ENCODE results near the gene APOOL. TPM values are rescaled to one million over a fixed set of nuclear protein-coding genes. Genes with fewer than 3 reads are reported as not detected.
A peak's percentile ranks its signal among the peaks of the same experiment; 100 is the strongest.

The APOOL gene
- total RNA-seq, 8 experiments from 2014 or later, result 12.9 to 24.0 (median 17.5) TPM

DNA sequence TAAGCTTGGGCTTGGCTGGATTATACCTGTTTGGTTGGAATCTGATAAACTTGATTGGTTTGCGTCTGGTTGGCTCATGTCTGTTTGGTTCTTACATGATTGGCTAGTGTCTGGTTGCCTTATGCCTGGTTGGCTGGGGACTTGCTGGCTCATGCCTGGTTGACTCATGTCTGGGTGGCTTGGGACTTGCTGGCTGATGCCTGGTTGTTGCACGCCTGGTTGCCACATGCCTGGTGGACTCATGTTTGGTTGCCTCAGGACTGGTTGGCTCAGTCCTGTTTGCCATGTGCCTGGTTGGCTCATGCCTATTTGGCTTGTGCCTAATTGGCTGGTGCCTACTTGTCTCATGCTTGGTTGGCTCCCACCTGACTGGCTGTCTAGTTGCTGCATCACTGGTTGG, 104.5 kb downstream of the APOOL start:
- no peak for ATAC-seq (replicated peaks in 6 of 8)
- in situ Hi-C loops (cut with MboI; ENCODE audit: low pct_unique_long_range_greater_than_20kb in 2 of 9, low sequenced_read_pairs in 9 of 9, unreplicated experiment in 9 of 9), result loop anchor here in 1 of 9 experiments (25.0 kb wide), 1 partner anchor 429 kb away; no protein-coding TSS in a partner anchor
- WGBS, 10 experiments, result 80 to 81% methylated on average over 1 to 2 of the region's 2 CpGs; no CpG with 5 or more reads in 8 of the 10 experiments
- no peaks in the 10 kb centered on the region for H3K4me1 ChIP-seq (replicated peaks in 1 of 2)
- no peak overlapping the region for H3K4me3 ChIP-seq
- H3K27ac ChIP-seq, result no peak overlapping the region

DNA sequence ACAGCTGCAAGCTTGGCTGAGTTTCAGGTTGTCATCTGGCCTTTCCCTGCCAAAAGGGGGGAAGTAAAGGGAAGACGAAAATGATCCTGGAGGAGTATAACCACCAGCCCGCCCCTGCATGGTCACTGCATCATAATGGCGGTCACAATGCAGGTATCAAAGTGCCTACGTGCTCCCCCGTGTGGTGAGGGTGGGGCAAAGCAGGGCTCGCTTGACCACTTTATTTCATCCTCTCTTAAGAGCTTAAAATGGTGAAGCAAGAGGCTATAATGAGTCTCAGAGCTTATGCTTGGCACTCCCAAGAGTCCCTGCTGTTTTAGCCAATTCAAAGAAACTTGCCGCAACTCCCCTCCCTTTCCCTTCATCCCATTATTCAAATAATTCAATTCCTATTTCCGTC, 105.6 kb downstream of the APOOL start:
- in situ Hi-C loops (cut with MboI; ENCODE audit: low pct_unique_long_range_greater_than_20kb in 2 of 9, low sequenced_read_pairs in 9 of 9, unreplicated experiment in 9 of 9), result loop anchor here in 1 of 9 experiments (25.0 kb wide), 1 partner anchor 428 kb away; no protein-coding TSS in a partner anchor
- ATAC-seq (replicated peaks in 6 of 8), result no peak
- Histone ChIP-seq H3K4me3 (no peak overlapping the region), H3K27ac (no peak overlapping the region), H3K4me1 (replicated peaks in 1 of 2) (no peaks in the 10 kb centered on the region)
- WGBS, 10 experiments, result 20 to 85% (median 80%) methylated on average over 1 to 5 of the region's 8 CpGs; no CpG with 5 or more reads in 7 of the 10 experiments

DNA sequence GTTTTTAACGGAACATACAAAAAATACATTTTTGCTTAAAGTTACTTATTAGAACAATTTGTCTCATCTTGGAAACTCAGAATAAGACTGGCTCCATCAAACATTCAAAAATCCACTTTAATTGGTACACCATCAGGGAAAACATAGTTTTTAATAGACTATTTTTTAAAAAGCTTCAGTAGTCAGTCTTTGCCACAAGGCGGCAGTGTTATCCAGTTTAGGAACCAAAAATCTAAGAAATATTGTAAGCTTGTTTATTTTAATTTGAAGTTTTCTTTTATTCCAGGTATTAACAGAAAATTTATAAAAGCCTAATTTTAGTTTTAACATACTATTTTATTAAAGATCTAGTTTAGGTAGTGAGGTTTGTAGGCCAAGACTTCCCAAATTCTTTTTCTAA, 107.7 kb downstream of the APOOL start:
- no peak overlapping the region for H3K27ac ChIP-seq
- in situ Hi-C loops (cut with MboI; ENCODE audit: low pct_unique_long_range_greater_than_20kb in 2 of 9, low sequenced_read_pairs in 9 of 9, unreplicated experiment in 9 of 9), result loop anchor here in 1 of 9 experiments (25.0 kb wide), 1 partner anchor 426 kb away; no protein-coding TSS in a partner anchor
- H3K4me1 ChIP-seq (replicated peaks in 1 of 2), result no peaks in the 10 kb centered on the region
- no peak for ATAC-seq (replicated peaks in 6 of 8)
- H3K4me3 ChIP-seq, result no peak overlapping the region
- 0 to 100% (median 45%) methylated on average over 1 to 2 of the region's 2 CpGs; no CpG with 5 or more reads in 2 of the 10 experiments for whole genome bisulfite sequencing, 10 experiments

DNA sequence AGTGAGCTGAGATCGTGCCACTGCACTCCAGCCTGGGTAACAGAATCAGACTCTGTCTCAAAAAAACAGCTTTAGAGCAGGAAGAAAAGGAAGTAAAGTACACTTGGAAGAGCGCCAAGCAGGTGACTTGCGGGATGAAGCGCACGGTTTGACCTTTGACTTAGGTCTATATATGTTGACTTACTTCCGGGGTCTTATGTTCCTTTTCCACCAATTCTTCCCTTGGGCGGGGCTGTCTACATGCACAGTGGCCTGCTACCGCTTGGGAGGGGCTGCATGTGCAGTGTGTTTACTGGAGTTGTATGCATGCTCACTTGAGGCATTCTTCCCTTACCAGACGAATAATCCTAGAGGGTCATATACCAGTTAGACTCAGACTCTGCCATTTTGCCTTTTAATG, 108.6 kb downstream of the APOOL start:
- WGBS, 10 experiments, result 0 to 75% (median 0%) methylated on average over 1 to 4 of the region's 9 CpGs; no CpG with 5 or more reads in 7 of the 10 experiments
- no peak overlapping the region for H3K27ac ChIP-seq
- H3K4me3 ChIP-seq, result no peak overlapping the region
- ATAC-seq (replicated peaks in 6 of 8), result peak in 3 of 8 experiments; percentile 50 to 81 (median 61)
- in situ Hi-C loops (cut with MboI; ENCODE audit: low pct_unique_long_range_greater_than_20kb in 2 of 9, low sequenced_read_pairs in 9 of 9, unreplicated experiment in 9 of 9), result loop anchor here in 1 of 9 experiments (25.0 kb wide), 1 partner anchor 425 kb away; no protein-coding TSS in a partner anchor
- H3K4me1 ChIP-seq (replicated peaks in 1 of 2), result no peaks in the 10 kb centered on the region

DNA sequence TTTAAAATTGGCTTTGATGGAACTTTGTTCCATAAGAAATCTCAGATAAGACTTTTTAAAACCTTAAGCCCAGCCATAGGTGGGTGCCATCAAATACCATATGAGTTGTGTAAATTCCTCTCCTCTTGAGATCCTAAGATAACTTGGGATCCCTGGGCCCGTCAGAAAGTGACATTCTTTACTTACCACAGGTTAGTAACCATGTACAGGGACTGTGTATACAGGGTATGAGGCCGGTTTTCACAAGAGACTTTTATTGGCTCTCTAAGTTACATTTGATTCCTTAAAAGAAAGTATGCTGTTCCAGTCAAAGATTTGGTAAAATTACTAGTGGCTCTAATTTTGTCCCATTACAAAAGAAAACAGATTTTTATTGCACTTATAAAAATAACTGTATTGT, 110.1 kb downstream of the APOOL start:
- Histone ChIP-seq H3K4me1 (replicated peaks in 1 of 2) (no peaks in the 10 kb centered on the region), H3K4me3 (no peak overlapping the region), H3K27ac (no peak overlapping the region)
- 0 to 89% (median 19%) methylated on average over 1 to 2 of the region's 2 CpGs; no CpG with 5 or more reads in 6 of the 10 experiments for WGBS, 10 experiments
- in situ Hi-C loops (cut with MboI; ENCODE audit: low pct_unique_long_range_greater_than_20kb in 2 of 9, low sequenced_read_pairs in 9 of 9, unreplicated experiment in 9 of 9), result loop anchor here in 1 of 9 experiments (25.0 kb wide), 1 partner anchor 424 kb away; no protein-coding TSS in a partner anchor
- ATAC-seq (replicated peaks in 6 of 8), result no peak

DNA sequence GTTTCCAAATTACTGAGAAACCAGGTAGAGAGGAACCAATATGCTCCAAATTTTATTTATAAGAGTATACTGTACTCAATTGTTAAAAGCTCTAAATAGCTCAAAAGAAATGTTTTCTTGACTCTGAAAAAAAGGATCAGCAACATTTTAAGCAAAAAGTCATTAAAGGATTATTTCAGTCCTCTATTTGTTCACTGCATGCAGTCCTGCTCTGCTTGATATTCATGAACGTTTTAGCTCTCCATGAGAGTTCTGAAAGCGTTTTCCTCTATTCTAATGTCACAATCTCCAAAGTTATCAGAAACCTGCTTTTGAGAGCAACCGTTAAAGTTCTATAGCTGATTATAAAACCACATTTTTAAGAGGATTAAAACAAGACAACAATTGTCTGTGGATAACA, 110.5 kb downstream of the APOOL start:
- in situ Hi-C loops (cut with MboI; ENCODE audit: low pct_unique_long_range_greater_than_20kb in 2 of 9, low sequenced_read_pairs in 9 of 9, unreplicated experiment in 9 of 9), result loop anchor here in 1 of 9 experiments (25.0 kb wide), 1 partner anchor 423 kb away; no protein-coding TSS in a partner anchor
- no peak for ATAC-seq (replicated peaks in 6 of 8)
- no peaks in the 10 kb centered on the region for H3K4me1 ChIP-seq (replicated peaks in 1 of 2)
- WGBS, 10 experiments, result 0 to 100% (median 60%) methylated on average over 1 to 3 of the region's 3 CpGs; no CpG with 5 or more reads in 3 of the 10 experiments
- H3K27ac ChIP-seq, result no peak overlapping the region
- H3K4me3 ChIP-seq, result no peak overlapping the region

DNA sequence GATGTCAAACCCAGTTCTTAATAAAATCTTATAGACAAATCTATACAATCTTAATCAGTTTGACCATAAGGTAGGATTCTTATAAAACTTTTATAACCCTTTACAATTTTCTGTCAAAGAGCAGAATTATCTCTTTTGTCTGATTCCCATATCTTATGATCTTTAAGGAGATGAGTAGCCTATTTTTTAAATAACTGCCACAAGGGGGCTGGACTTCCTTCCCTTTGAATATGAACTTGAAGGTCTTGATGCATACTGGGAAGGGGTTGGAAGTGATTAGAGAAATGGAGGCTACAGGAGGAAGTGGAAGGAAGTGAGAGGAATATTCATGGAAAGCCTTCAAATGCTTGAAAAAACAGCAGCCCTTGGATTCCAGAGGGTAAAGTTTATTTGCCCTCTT, 111.1 kb downstream of the APOOL start:
- in situ Hi-C loops (cut with MboI; ENCODE audit: low pct_unique_long_range_greater_than_20kb in 2 of 9, low sequenced_read_pairs in 9 of 9, unreplicated experiment in 9 of 9), result loop anchor here in 1 of 9 experiments (25.0 kb wide), 1 partner anchor 423 kb away; no protein-coding TSS in a partner anchor
- H3K27ac ChIP-seq, result no peak overlapping the region
- H3K4me1 ChIP-seq (replicated peaks in 1 of 2), result no peaks in the 10 kb centered on the region
- no peak for ATAC-seq (replicated peaks in 6 of 8)
- H3K4me3 ChIP-seq, result no peak overlapping the region

DNA sequence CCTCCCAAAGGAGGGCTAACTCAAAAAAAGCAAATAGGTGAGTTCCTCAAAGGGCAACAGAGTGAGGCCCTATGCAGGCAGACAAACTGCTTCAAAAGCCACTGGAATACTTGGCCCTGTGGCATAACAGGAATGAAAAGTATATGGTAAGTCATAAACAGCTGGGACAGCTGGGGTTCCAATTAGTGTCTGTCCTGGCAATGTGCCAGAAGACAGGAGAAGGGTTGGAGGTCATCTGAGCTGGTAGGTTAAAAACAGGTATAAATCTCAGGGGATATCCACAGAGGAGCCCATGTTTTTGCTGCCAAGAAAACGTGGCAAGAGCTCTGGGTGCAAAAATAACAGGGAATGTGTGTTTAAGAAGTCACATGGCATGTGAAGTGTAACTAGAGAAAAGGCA, 111.6 kb downstream of the APOOL start:
- in situ Hi-C loops (cut with MboI; ENCODE audit: low pct_unique_long_range_greater_than_20kb in 2 of 9, low sequenced_read_pairs in 9 of 9, unreplicated experiment in 9 of 9), result loop anchor here in 1 of 9 experiments (25.0 kb wide), 1 partner anchor 422 kb away; no protein-coding TSS in a partner anchor
- no peak overlapping the region for H3K27ac ChIP-seq
- no peak for ATAC-seq (replicated peaks in 6 of 8)
- WGBS, 10 experiments, result 0 to 60% (median 40%) methylated on average over 1 of the region's 1 CpG; no CpG with 5 or more reads in 7 of the 10 experiments
- H3K4me3 ChIP-seq, result no peak overlapping the region
- H3K4me1 ChIP-seq (replicated peaks in 1 of 2), result no peaks in the 10 kb centered on the region

DNA sequence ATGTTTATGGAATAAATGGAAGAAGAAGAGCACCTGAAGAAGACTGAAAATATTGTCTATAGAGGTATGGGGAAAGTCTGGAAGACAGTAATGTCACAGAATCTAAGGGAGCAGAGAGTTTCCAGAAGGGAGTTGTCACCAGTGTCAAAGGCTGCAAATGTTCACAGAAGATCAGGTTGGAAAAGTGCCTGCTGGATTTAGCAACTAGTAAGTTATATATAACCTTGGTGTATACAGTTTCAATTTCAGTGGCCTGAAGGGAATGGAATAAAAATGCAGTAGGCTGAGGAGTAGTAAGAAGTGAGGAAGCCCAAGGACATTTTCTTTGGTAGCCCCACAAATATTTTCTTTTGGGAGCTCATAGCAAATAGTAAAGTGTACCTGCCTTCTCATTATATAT, 132.7 kb downstream of the APOOL start:
- Histone ChIP-seq H3K4me3 (no peak overlapping the region), H3K4me1 (replicated peaks in 1 of 2) (no peaks in the 10 kb centered on the region), H3K27ac (no peak overlapping the region)
- in situ Hi-C loops (cut with MboI; ENCODE audit: low pct_unique_long_range_greater_than_20kb in 2 of 9, low sequenced_read_pairs in 9 of 9, unreplicated experiment in 9 of 9), result no loop called here
- no peak for ATAC-seq (replicated peaks in 6 of 8)

DNA sequence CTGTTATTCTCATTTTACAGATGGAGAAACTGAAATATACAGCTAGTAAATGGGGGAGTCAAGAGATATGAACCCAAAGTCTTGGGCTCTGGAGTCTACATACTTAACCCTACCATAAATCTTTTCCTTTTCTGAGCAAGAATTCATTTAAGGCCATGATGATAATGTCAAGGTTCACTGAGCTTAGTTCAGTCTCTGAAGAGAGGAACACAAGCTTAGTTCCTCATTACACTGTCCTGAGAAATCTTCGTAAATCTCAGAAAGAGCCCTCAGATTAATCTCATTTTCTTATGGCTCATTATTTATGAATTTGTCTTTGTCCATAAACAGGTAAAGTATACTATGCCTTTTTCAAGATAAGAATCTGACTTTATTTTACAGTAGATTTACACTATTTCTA, 135.7 kb downstream of the APOOL start:
- no peak overlapping the region for H3K27ac ChIP-seq
- no peak for ATAC-seq (replicated peaks in 6 of 8)
- no peaks in the 10 kb centered on the region for H3K4me1 ChIP-seq (replicated peaks in 1 of 2)
- no peak overlapping the region for H3K4me3 ChIP-seq
- in situ Hi-C loops (cut with MboI; ENCODE audit: low pct_unique_long_range_greater_than_20kb in 2 of 9, low sequenced_read_pairs in 9 of 9, unreplicated experiment in 9 of 9), result no loop called here
- WGBS, 10 experiments, result 0 to 100% (median 67%) methylated on average over 1 of the region's 1 CpG; no CpG with 5 or more reads in 6 of the 10 experiments

DNA sequence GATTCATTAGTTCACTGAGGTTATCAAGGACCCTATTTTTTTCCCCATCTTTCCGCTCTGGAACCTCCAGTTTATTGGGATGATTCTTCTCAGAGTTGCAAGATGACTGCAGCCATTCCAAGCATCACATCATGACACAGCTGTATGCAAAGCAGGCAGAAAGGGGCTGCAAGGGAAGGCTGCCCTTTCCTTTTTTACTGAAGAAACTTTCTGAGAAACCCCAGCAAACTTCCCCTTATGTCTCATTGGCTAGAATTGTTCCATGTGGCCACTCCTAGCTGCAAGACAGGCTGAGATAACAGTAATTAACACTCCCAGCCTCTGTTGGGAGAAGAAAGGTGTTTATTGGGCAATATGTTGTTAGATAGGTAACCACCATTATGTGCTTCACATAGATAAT, 137.3 kb downstream of the APOOL start:
- ATAC-seq (replicated peaks in 6 of 8), result no peak
- in situ Hi-C loops (cut with MboI; ENCODE audit: low pct_unique_long_range_greater_than_20kb in 2 of 9, low sequenced_read_pairs in 9 of 9, unreplicated experiment in 9 of 9), result no loop called here
- Histone ChIP-seq H3K27ac (no peak overlapping the region), H3K4me1 (replicated peaks in 1 of 2) (no peaks in the 10 kb centered on the region), H3K4me3 (no peak overlapping the region)
- WGBS, 10 experiments, result 0 to 100% (median 67%) methylated on average over 1 of the region's 1 CpG; no CpG with 5 or more reads in 7 of the 10 experiments

Other genes starting within 250 kb of the APOOL start
- gene SATL1, start 239.9 kb downstream of the APOOL start, total RNA-seq, result 1 to 10 TPM in 3 of 8 experiments, under 1 TPM in 4, not detected in 1; 0.13 to 1.6 (median 0.76) TPM
- 10 to 100 TPM in 5 of 8 experiments, 1 to 10 TPM in 2, not detected in 1; 1.2 to 45.2 (median 40.6) TPM for gene ZNF711, start 240.1 kb downstream of the APOOL start, total RNA-seq